ENCODE results near the gene TBC1D22A. TPM values are rescaled to one million over a fixed set of nuclear protein-coding genes. Genes with fewer than 3 reads are reported as not detected.
"Not testable (repeated sequence)": the region's sequence is repeated elsewhere in the genome, so short reads cannot be mapped to it uniquely, and the experiment has no call there.

TBC1D22A gene
- total and polyA plus RNA-seq, 8 donors: 12.0 to 17.6 (median 15.3) TPM

DNA sequence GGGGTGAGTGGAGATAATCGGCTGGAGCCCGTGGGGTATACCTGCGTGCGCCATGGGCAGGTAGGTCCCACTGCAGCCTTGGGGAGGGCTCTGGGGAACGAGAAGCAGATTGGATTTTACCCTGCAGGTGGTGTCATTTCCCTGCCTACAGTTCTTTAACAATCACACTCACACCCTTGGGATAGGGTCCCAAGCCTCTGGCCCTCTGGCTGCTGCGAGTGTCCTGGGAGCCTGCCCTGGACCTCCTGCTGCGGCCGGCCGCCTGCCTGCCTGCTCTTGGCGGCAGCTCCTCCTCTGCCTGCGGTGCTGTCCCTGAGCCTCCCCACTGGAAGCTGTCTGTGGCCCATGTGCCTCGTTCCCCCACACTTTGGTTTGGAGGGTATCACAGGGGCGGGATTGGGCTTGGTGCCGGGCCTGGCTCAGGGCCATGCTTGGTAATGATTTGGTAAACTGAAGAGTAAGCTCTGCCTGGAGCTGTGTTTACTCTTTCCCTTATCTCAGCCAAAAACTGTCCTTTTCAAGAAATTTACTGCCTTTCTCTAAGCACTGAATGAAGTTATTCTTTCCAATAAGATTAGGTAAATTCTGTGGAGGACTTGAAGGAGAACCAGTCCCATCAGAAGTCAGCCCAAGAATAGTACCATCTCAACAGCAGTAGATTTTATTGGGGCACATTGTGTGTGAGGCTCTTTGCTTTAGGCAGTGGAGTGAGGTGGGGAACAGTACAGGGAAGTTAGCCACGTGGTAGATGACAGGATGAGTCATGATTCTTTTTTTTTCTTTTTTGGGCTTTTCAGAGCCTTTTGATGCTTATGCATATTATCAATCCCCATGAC lies 53.7 kb downstream of the TBC1D22A start:
- Histone ChIP-seq H3K27me3 (no peaks in the 10 kb centered on the region), H3K36me3 (no peaks in the 10 kb centered on the region), H3K4me3 (no peak overlapping the region), H3K4me1 (peaks cover 0 to 14% (median 7%) of the 10 kb centered on the region in 3 donors), H3K27ac (peak overlapping the region in 1 of 4 donors; percentile 47), H3K9me3 (no peaks in the 10 kb centered on the region)
- no peak for FAIRE-seq
- WGBS, 2 donors: 62 to 65% methylated on average over 15 of the region's 15 CpGs
- intact Hi-C loops (cut with DNase I): no loop called here
- TF ChIP-seq, protein P1, sequence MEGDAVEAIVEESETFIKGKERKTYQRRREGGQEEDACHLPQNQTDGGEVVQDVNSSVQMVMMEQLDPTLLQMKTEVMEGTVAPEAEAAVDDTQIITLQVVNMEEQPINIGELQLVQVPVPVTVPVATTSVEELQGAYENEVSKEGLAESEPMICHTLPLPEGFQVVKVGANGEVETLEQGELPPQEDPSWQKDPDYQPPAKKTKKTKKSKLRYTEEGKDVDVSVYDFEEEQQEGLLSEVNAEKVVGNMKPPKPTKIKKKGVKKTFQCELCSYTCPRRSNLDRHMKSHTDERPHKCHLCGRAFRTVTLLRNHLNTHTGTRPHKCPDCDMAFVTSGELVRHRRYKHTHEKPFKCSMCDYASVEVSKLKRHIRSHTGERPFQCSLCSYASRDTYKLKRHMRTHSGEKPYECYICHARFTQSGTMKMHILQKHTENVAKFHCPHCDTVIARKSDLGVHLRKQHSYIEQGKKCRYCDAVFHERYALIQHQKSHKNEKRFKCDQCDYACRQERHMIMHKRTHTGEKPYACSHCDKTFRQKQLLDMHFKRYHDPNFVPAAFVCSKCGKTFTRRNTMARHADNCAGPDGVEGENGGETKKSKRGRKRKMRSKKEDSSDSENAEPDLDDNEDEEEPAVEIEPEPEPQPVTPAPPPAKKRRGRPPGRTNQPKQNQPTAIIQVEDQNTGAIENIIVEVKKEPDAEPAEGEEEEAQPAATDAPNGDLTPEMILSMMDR (IDR thresholded peaks at IDR 0.05): no peak
- peak in 2 of 6 donors; percentile 14 to 37 for DNase-seq
- ATAC-seq: peak; percentile 67 to 80 (median 76)

DNA sequence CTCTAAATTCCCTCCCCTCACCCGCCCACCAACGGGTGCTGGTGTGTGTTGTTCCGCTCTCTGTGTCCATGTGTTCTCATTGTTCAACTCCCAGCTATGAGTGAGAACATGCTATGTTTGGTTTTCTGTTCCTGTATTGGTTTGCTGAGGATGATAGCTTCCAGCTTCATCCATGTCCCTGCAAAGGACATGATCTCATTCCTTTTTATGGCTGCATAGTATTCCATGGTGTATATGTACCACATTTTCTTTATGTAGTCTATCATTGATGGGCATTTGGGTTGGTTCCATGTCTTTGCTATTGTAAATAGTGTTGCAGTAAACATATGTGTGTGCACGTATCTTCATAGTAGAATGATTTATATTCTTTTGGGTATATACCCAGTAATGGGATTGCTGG lies 54.9 kb downstream of the TBC1D22A start:
- H3K4me1 ChIP-seq: peaks cover 0 to 14% (median 7%) of the 10 kb centered on the region in 3 donors
- H3K9me3 ChIP-seq; ATAC-seq; H3K36me3 ChIP-seq; H3K27me3 ChIP-seq; FAIRE-seq; DNase-seq; H3K4me3 ChIP-seq; intact Hi-C loops (cut with DNase I); H3K27ac ChIP-seq: not testable (repeated sequence)
- WGBS, 2 donors: 95 to 97% methylated on average over 4 of the region's 4 CpGs

DNA sequence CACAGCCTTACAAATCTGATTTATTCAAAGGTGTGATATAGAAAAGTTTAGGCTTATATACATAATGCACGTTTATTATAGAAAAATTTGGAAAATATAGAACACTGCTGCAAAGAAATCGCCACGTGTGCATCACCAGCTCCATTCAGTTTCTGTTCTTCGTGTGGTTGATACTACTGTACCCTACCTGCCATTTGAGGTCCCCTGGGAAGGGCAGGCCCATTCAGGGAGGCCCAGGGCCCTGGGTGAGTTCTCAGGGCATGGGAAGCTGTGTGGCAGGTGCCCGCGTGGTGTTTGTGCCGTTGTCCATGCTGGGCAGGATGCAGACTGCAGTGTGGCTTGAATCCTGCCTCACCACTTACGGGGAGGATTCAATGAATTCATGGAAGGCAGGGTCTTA lies 60.8 kb downstream of the TBC1D22A start:
- Histone ChIP-seq H3K36me3 (no peaks in the 10 kb centered on the region), H3K27ac (no peak overlapping the region), H3K9me3 (no peaks in the 10 kb centered on the region), H3K27me3 (no peaks in the 10 kb centered on the region), H3K4me1 (no peaks in the 10 kb centered on the region), H3K4me3 (no peak overlapping the region)
- intact Hi-C loops (cut with DNase I): no loop called here
- DNase-seq (peak in 1 of 6 donors; percentile 30), FAIRE-seq (no peak), ATAC-seq (no peak)
- TF ChIP-seq, protein P1 (IDR thresholded peaks at IDR 0.05): no peak
- 91 to 92% methylated on average over 8 of the region's 8 CpGs for WGBS, 2 donors

DNA sequence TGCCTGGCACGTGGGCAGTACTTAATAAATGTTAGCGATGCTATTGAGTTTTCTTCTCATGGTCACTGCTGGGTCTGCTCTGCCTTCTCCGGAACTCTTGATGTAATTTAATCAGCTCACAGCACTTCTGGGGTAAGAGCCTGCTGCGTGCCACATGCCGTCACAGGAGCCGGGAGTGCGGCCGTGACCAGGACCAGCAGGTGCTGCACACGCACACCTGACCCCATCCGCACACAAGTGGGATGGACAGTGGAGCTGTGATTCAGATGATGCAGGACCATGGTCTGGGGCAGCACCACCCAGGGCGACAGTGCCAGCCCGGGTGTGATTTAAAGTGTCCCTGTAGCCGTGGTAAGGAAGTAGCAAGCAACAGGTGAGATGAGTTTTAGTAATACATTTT lies 61.2 kb downstream of the TBC1D22A start:
- no peak for ATAC-seq
- no peak for FAIRE-seq
- 95 to 97% methylated on average over 13 of the region's 13 CpGs for WGBS, 2 donors
- Histone ChIP-seq H3K4me3 (no peak overlapping the region), H3K4me1 (no peaks in the 10 kb centered on the region), H3K27ac (no peak overlapping the region), H3K36me3 (no peaks in the 10 kb centered on the region), H3K9me3 (no peaks in the 10 kb centered on the region), H3K27me3 (no peaks in the 10 kb centered on the region)
- DNase-seq: peak in 1 of 6 donors; percentile 30
- TF ChIP-seq, protein P1 (IDR thresholded peaks at IDR 0.05): no peak
- intact Hi-C loops (cut with DNase I): no loop called here

DNA sequence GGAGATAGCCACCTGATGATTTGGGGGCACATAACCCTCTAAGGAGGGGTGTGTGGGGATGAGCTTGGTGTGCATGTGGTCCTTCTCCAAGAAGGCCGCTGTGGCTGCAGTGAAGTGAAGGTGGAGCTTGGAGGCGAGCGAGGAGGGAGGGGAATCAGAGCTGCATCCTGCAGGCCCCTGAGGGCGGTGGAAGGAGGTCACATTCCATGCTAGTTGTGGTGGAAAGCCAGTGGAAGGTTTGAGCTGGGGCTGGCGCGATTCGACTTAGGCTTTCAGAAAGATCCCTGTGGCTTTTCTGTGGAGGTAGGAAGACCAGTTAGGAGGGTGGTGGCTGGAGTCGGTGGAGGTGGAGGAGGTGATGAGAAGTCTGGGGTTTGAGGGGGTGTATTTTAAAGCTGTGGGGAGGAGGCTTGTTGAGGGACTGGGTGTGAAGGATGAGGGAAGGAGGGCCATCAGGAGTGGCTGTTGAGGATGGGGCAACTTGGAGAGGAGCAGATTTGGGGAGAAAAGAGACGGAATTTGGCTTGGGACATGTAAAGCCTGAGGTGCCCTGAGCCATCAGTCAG lies 62.0 kb downstream of the TBC1D22A start:
- WGBS, 2 donors: 90 to 98% methylated on average over 9 of the region's 9 CpGs
- Histone ChIP-seq H3K36me3 (no peaks in the 10 kb centered on the region), H3K27me3 (no peaks in the 10 kb centered on the region), H3K4me1 (no peaks in the 10 kb centered on the region), H3K9me3 (no peaks in the 10 kb centered on the region), H3K27ac (no peak overlapping the region), H3K4me3 (no peak overlapping the region)
- TF ChIP-seq, protein P1 (IDR thresholded peaks at IDR 0.05): no peak
- intact Hi-C loops (cut with DNase I): no loop called here
- DNase-seq (peak in 1 of 6 donors; percentile 28), FAIRE-seq (no peak), ATAC-seq (no peak)
